ENCODE measurements around the gene MLLT3. TPM values are rescaled to one million over a fixed set of nuclear protein-coding genes. Genes with fewer than 3 reads are reported as not detected.

MLLT3 gene
- total RNA-seq, 1 donor from 2014 or later = 14.6 TPM

DNA sequence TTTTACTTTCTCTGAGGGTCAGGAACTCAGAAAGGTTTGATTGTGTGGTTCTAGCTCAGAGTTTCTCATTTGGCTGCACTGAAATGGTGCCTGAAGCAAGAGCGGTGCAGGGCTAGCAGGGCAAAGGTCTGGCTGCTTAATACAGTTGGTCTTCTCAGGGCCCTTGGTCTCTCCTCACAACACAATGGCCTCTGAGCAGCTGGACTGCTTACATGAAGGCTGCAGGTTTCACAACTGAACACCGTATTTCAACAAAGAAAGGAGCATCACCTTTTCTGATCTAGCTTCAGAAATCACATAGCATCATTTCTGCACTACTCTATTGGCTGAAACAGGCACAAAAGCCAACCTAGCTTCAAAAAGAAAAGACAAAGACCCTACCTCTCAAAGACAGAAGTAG is 122.2 kb downstream of the MLLT3 start:
- DNase-seq (ENCODE audit: missing footprints) (no peak), ATAC-seq (no peak)
- intact Hi-C loops (cut with DNase I) = no loop called here

DNA sequence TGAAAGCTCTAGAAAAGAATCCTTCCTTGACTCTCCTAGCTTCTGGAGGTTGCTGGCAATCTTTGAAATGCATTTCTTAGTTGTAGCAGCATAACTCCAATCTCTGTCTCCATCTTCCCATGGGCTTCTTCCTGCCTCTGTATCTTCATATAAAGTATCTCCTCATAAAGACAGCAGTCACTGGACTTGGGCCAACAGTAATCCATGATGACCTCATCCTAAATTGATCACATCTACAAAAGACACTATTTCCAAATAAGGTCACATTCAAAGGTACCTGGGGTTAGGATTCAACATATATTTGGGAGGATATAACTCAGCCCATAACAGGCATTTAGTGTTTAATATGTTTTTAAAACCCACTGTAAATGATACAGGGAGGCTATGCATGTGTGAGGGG is 123.3 kb downstream of the MLLT3 start:
- ATAC-seq = no peak
- intact Hi-C loops (cut with DNase I) = no loop called here
- no peak for DNase-seq (ENCODE audit: missing footprints)

DNA sequence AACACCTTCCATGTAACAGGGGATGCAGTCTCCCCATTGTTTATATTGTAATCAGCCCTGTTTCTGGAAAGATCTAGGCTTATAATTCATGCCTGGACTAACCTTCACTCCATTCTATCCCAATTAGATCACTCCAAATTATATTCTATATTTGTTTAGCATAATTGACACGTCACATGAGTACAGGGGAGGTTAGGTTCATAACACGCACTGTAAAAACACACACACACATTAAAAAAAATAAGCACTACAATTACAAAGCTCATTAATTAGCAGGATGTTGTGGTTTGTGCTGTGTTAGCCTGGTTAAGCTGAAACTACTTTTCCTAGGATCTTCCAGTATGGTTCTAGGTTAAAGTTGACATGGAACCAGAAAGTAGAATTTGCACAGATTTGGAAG is 126.0 kb downstream of the MLLT3 start:
- no peak for DNase-seq (ENCODE audit: missing footprints)
- no peak for ATAC-seq
- intact Hi-C loops (cut with DNase I) = no loop called here

- intact Hi-C loops (cut with DNase I) = no loop called here
- DNase-seq (ENCODE audit: missing footprints) (no peak), ATAC-seq (no peak)
These were observed 127.2 kb downstream of the MLLT3 start for GRCh38 chr9:20495098-20495497.

DNA sequence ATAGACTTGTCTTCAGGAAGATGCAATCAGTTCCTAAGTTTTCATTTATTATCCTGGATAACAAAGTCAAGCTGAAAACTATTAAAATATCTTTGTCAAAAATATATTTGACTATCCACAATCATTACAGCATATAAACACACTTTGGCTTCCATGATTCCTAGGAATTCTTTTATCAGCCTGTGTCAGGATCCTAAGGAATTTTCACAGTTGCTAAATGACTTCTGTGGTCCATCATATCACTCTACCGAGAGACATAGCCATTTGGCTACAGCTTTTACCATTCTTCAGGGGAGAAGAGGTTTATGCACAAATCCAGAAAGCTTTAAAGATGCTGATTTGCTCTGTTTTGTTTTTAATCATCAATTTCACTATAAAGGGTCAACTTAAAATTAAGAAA is 128.3 kb downstream of the MLLT3 start:
- DNase-seq (ENCODE audit: missing footprints) (no peak), ATAC-seq (no peak)
- intact Hi-C loops (cut with DNase I) = no loop called here

DNA sequence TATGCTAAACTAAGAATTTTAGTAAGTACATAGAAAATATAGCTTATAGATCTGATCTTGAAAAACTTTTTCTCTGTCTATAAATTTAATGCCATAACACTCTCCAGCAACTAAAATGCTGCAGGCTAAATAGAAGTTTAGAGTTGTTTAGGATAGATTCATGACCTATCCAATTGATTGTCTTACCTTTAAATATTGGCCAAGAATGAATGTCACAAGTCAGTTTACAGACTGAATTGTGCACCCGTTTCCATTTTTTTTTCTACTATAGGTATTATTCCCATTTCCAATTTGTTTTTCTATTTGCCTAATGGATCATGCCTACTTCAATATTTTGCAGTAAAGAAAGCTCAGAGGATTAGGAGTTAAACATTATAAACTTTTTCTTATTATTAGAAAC is 129.5 kb downstream of the MLLT3 start:
- intact Hi-C loops (cut with DNase I) = no loop called here
- no peak for ATAC-seq
- no peak for DNase-seq (ENCODE audit: missing footprints)

DNA sequence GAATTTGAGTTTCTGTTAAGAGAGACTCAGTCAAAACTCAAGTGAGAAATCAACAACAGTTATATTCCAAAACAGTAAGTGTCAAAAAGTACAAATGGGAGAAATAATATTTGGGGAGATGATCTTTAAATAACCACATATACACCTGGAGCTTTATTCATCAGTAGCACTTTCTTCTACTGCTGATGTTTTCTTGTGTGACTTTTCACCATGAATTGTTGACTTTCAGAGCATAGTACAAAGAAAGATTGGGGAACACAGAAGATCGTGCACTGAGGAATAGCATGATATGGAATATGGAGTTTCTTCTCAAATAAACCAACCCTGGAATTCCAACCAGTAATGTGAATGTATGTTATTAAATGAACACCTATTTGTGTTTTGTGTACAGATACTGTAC is 130.7 kb downstream of the MLLT3 start:
- intact Hi-C loops (cut with DNase I) = no loop called here
- DNase-seq (ENCODE audit: missing footprints) (no peak), ATAC-seq (no peak)

DNA sequence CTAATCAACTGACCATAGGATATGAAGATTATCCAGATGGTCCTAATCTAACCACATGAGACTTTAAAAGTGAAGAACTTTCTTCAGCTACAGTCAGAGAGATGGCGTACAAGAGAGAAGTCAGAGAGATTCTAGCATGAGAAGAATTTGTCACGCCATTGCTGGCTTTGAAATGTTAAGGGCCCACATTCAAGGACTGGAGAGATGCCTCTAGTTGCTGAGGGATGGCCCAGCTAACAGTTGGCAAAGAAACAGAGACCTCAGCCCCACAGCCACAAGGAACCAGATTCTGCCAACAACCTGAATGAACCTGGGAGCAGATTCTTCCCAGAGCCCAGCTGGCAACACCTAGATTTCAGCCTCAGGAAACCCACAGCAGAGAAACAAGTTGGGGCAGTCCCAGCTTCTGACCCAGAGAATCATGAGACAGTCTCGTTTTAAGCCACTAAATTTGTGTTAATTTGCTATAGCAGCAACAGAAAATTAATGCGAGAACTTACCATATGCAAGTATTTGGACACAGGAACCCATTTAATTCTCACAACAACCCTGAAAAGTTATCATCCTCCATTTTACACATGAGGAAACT is 132.0 kb downstream of the MLLT3 start:
- no peak for DNase-seq (ENCODE audit: missing footprints)
- intact Hi-C loops (cut with DNase I) = no loop called here
- no peak for ATAC-seq

GRCh38 chr9:20488691-20489090 is 133.6 kb downstream of the MLLT3 start:
- no peak for ATAC-seq
- intact Hi-C loops (cut with DNase I) = no loop called here
- no peak for DNase-seq (ENCODE audit: missing footprints)

DNA sequence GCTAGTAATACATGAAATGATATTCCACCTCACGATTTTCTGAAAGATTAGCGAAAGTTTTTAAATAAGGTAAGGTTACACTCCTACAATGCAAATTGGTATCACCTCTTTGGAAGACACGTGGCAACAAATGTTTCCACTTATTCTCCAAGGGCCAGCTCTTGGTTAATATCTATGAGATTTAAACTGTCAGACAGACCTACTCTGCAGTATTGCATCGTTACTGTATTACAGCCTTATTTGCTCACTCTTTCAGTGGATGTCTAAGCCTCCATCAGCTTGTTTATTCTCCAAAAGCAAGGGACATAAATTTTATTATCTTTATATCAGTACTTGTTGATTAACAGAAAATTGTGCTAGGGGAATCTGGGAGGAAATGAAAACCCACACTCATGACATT is 135.7 kb downstream of the MLLT3 start:
- ATAC-seq = no peak

DNA sequence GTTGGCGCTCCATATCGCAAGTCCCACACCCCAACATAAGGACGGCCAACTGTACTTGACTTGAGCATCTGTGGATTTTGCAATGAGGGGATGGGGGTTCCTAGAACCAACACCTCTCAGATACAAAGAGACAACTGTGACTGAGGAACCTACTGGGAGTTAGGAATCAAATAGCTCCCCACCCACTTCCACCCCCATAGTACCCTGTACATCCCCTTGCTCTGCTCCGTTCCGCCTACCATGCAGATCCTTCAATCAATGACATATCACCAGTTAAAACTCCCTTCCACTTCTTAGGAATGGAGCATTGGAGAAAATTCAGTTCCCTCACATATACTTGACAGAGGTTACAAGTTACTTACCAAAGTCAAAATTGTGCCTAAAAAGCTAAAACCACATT is 140.9 kb downstream of the MLLT3 start:
- ATAC-seq = no peak
- intact Hi-C loops (cut with DNase I) = no loop called here
- no peak for DNase-seq (ENCODE audit: missing footprints)

More for the DNA sequence above, 135.7 kb downstream of the MLLT3 start:
- intact Hi-C loops (cut with DNase I) = no loop called here
- DNase-seq (ENCODE audit: missing footprints) = no peak

- DNase-seq (ENCODE audit: missing footprints) = no peak
- no peak for ATAC-seq
- intact Hi-C loops (cut with DNase I) = no loop called here
These were observed 142.1 kb downstream of the MLLT3 start for GRCh38 chr9:20480249-20480648.

DNA sequence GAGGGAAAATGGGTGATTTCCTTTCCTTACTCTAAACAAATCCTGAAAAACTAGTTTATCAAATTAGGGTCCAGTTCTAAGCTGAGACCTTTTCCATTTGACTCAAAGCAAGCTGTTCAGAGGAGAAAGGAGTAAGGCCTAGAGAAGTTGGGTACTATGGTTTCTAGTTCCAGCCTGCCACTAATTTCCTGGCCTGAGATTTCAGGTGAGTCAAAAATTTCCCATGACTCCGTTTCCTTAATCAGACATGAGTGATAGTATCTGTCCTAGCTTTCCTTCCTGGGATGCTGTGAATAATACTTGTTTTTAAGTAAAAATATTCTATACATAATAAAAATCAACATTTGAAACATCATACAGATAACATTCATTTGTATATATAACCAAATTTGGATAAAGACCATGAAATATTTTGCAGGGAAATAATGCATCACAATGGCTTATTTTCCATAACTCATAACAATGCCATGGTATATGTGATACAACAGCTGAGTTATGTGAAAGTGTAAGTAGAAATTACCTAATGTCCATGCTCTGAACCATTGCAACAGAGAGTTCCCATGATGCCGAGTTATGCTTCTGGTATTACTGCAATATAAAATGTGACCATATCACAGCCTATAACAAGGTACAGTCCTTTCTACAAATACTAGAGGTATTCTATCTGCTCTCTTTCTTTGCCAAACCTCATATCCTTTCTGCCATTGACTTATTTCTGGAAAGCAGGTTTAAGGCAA is 142.7 kb downstream of the MLLT3 start:
- intact Hi-C loops (cut with DNase I) = loop anchor here (5.0 kb wide), 1 partner anchor 143 kb away; the partner anchor contains the start of gene MLLT3
- no peak for DNase-seq (ENCODE audit: missing footprints)
- ATAC-seq = no peak

- intact Hi-C loops (cut with DNase I) = loop anchor here (5.0 kb wide), 1 partner anchor 144 kb away; the partner anchor contains the start of gene MLLT3
- DNase-seq (ENCODE audit: missing footprints) (no peak), ATAC-seq (no peak)
These were observed 143.5 kb downstream of the MLLT3 start for GRCh38 chr9:20478786-20479185.

DNA sequence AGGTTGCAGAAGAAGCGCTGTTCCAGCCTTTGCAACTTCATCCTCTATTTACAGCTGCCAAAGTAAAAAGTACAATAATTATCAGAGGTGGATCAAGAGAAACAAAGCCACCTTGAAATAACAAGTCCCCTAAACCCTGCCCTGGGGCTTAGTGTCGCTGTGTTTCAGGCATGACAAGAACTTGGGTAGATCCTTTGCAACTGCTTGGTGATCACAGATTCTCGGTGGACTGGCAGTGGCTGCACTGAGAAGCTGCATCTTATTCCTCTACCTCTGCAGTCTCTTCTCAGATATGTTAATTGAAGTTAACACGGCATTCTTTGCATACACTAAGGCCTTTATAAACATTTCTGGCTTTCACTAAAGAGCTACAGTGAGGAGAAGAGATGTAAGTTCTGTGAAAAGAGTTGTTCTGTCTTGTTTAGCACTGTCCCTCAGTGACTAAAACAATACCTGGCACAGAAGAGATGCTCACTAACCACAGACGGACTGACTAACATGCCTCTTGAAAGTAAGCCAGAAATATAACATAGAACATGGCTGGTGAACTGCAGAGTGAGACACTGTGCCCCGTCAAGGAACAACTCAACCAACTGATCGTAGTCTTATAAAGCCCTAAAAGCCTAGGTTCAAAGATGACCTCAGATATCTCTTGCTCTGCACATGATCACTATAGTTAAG is 144.2 kb downstream of the MLLT3 start:
- intact Hi-C loops (cut with DNase I) = loop anchor here (5.0 kb wide), 1 partner anchor 144 kb away; the partner anchor contains the start of gene MLLT3
- ATAC-seq (no peak), DNase-seq (ENCODE audit: missing footprints) (no peak)

- ATAC-seq = peak; percentile 52
- intact Hi-C loops (cut with DNase I) = loop anchor here (5.0 kb wide), 1 partner anchor 145 kb away; the partner anchor contains the start of gene MLLT3
These were observed 145.3 kb downstream of the MLLT3 start for GRCh38 chr9:20476912-20477521.

GRCh38 chr9:20474496-20474895 is 147.8 kb downstream of the MLLT3 start:
- intact Hi-C loops (cut with DNase I) = no loop called here
- ATAC-seq (no peak), DNase-seq (ENCODE audit: missing footprints) (no peak)

More at GRCh38 chr9:20476912-20477521, 145.3 kb downstream of the MLLT3 start:
- no peak for DNase-seq (ENCODE audit: missing footprints)

DNA sequence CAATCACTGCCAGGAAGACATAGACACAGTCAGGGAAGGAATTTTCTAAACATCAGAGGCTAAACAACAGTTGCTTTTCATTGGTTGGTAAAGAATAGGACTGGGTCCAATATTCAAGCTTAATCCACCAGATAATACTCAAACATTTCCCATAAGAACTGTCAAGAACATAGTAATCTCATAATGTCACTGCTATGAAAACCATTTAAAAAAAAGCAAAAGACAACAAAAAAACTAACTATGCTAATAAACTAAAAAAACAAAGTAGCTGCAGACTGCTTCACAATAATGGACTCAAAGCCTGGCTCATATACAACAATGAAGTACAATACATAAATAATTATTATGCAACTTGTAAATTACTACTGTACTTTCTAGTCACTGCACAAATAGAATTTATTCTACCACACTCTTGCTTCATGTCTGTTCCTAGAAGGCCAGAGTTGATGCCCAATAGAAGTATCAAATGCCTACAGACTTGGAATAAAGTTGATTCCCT is 148.7 kb downstream of the MLLT3 start:
- ATAC-seq = no peak
- intact Hi-C loops (cut with DNase I) = no loop called here
- no peak for DNase-seq (ENCODE audit: missing footprints)

DNA sequence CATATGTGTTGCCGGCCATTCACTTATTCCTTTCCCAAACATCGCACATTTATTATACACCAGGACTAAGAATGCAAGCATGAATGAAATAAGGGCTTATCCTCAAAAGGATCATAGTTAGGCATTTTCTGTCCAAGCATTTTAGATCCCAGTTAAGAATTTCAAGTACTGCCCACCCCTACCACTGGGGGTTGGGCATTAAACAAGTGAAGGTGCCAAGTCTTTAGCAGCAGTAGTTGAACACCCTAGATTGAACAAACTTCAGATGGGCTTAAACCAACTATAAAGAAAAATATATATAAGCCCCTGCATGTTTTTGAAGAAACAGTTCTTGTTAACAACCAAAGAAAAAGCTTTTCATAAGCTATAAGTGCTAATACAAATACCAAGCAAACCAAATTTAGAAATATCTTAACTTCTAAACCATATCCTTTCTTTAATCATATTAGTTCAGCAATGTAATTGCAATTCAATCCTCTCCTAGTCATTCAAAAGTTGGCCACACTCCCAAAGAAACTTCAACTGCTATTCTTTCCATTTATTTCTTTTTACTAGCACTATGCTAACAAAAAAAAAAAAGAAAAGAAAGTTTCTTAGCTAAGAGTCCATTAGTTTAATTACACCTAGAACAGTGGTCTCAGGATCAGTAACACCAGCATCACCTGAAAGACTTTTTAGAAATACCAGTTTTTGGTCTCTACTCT is 149.8 kb downstream of the MLLT3 start:
- intact Hi-C loops (cut with DNase I) = no loop called here
- DNase-seq (ENCODE audit: missing footprints) = no peak
- no peak for ATAC-seq
